Measurements from ENCODE around the gene YBEY. TPM values are rescaled to one million over a fixed set of nuclear protein-coding genes. Genes with fewer than 3 reads are reported as not detected.

The YBEY gene
- total and polyA plus RNA-seq, 2 of the 13 experiments (the other 11 are each of a cell fraction or from before 2014, with no cell fraction given), result 6.5 to 8.9 TPM

GRCh38 chr21:46323710-46324389 is 37.7 kb downstream of the YBEY start, which contains the start of the genes C21orf58 and PCNT (continued):
- TF ChIP-seq ARID5B (CRISPR knock-in tag; IDR thresholded peaks at IDR 0.05), result no peak
- no peak for TF ChIP-seq ZNF644 (CRISPR knock-in tag; IDR thresholded peaks at IDR 0.05; ENCODE audit: low read depth)
- TF ChIP-seq ZFP1 (CRISPR knock-in tag; IDR thresholded peaks at IDR 0.05), result no peak
- TF ChIP-seq SMC3 (IDR thresholded peaks at IDR 0.05; ENCODE audit: low read length), result no peak
- no peak for TF ChIP-seq NFE2L1 (CRISPR knock-in tag; IDR thresholded peaks at IDR 0.05; ENCODE audit: borderline replicate concordance)
- TF ChIP-seq ZNF501 (CRISPR knock-in tag; IDR thresholded peaks at IDR 0.05), result peak; percentile 86
- no peak for TF ChIP-seq TCF7 (IDR thresholded peaks at IDR 0.05; ENCODE audit: low read depth)
- TF ChIP-seq SRY (CRISPR knock-in tag; IDR thresholded peaks at IDR 0.05), result peak; percentile 71; the same call in 1 of the 2 replicates
- TF ChIP-seq ZHX1 (CRISPR knock-in tag; IDR thresholded peaks at IDR 0.05; ENCODE audit: low read depth), result no peak
- TF ChIP-seq ZBTB1 (CRISPR knock-in tag; IDR thresholded peaks at IDR 0.05; ENCODE audit: borderline replicate concordance), result no peak
- TF ChIP-seq ZNF713 (CRISPR knock-in tag; IDR thresholded peaks at IDR 0.05), result no peak
- TF ChIP-seq TBP (CRISPR knock-in tag; IDR thresholded peaks at IDR 0.05), result no peak
- peak; percentile 27; the same call in 1 of the 2 replicates for TF ChIP-seq TBX2 (CRISPR knock-in tag; IDR thresholded peaks at IDR 0.05; ENCODE audit: borderline replicate concordance)
- TF ChIP-seq HMG20B (CRISPR knock-in tag; conservative IDR thresholded peaks at IDR 0.05), result no peak
- TF ChIP-seq U2AF1 (optimal IDR thresholded peaks at IDR 0.05; ENCODE audit: low read depth, low read length), result no peak
- peak; percentile 70 for TF ChIP-seq SIN3B (IDR thresholded peaks at IDR 0.05; ENCODE audit: low read length)
- TF ChIP-seq TRIM24 (CRISPR knock-in tag; IDR thresholded peaks at IDR 0.05), result no peak
- TF ChIP-seq GABPB1 (CRISPR knock-in tag; IDR thresholded peaks at IDR 0.05), result peak; percentile 84
- no peak; the same call in 1 of the 2 replicates for TF ChIP-seq PAX8 (CRISPR knock-in tag; IDR thresholded peaks at IDR 0.05; ENCODE audit: borderline replicate concordance)
- TF ChIP-seq ZNF513 (CRISPR knock-in tag; conservative IDR thresholded peaks at IDR 0.05), result no peak
- TF ChIP-seq BCL3 (CRISPR knock-in tag; IDR thresholded peaks at IDR 0.05), result no peak; the same call in 1 of the 2 replicates
